ENCODE results near the gene CLECL1.
"Not testable (repeated sequence)": the region's sequence is repeated elsewhere in the genome, so short reads cannot be mapped to it uniquely, and the experiment has no call there.

CLECL1 gene

GRCh38 chr12:9718968-9719367 lies 13.9 kb downstream of the CLECL1 start:
- no peak for DNase-seq

- no peak for DNase-seq
Measured at GRCh38 chr12:9717070-9717925, 15.6 kb downstream of the CLECL1 start.

- not testable (repeated sequence) for DNase-seq
Measured at GRCh38 chr12:9713032-9713558, 19.8 kb downstream of the CLECL1 start.

DNA sequence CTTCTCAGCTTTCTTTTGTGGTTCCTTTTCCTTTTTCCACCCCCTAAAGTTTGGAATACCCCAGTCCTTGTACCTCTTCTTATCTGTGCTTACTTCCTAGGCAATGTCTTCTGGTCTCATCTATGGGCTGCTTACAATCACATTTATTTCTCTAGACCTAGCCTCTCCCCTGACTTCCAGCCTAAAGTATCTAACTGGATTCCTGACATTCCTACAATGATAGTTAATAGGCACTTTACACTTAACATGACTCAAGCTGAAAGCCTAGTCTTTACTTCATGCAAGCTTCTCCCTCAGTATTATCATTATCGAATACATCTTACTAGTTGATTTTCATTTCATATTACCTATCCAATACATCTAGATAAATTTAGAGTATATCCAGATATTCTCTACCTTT lies 21.2 kb downstream of the CLECL1 start:
- DNase-seq, result no peak

DNA sequence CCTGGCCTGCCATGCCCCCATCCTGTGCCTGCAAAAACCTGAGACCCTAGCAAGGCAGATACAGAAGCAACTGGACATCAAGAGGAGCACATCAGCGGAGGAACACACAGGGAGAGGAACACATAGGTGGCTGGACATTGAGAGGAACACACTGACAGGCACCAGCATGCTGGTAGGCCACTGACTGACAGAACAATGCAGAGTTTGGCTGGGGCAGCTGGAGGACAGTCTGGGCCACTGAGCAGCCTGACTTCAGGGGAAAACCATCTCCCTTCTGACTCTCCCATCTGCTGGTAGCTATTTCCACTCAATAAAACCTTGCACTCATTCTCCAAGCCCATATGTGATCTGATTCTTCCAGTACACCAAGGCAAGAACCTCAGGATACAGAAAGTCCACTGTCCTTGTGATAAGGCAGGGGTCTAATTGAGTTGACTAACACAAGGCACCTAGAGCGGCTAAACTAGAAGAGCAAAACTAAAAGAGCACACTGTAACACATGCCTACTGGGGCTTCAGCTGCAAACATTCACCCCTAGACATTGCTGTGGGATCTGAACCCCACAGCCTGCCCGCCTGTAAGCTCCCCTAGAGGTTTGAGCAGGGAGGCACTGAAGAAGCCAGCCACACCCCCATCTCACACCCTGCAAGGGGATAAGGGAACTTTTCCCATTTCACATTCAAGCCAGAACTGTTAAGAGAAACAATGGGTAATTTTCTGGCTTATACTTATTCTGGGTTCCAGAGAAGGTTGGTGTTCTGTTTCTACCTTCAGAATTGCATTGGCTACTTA lies 22.1 kb downstream of the CLECL1 start:
- DNase-seq, result no peak

DNA sequence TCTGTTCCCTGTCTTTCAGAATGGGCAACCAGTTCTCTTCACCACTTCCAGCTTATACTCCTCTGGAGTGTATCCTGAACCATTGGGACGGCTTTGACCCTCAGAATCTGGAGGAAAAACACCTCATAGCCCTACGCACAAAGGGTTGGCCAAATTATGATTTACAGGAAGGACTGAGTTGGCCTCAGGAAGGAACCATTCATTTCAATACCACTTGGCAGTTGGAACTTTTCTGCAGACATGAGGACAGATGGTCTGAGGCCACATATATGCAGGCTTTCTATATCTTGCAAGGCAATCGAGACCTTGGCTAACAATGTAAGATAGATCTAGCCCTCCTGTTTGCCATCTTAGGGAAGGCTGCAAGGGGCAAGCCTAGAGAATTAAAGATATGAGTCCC lies 24.0 kb downstream of the CLECL1 start:
- DNase-seq, result no peak

DNA sequence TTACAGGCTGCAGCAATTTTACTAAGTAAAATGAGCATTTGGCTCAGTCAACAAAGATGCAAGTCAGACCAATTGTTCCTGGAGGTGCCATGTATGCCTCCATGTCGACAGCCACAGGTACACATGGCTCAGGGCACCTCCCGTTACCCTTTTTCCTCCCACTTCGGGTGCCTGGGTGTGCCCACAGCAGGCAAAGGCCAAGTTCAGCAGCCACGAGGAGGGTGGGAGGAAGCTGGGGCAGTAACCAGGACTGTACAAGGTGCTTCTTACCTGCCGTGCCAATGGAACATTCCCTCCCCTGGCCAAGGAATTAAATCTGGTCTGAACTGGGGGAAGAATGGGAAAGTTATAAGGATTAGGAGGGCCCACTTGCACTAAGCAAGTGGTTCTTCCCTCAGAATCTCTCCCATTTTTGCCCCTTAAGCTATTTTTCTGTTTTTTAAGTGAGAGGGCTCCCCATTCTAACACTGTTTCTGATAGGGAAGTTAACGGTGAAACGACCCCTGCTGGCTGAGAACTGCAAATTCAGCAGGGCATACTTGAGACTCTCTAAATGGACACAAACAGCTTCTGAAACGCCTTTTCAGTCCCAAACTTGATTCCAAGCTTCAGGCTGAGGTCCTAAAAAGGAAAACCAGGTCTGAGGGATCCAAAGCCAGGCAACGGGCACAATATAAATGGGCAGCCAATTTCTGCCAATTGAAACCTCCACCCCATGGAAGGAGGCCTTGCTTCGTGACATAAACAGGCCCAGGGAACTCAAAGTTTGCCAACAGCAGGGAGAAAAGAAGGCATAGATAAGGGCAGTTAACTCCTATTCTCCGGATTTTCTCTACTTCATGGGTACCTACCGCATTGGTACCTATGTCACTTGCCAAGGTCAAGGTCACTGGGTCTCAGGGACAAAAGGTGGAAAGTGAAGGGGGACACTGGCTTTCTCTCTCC lies 24.8 kb downstream of the CLECL1 start:
- DNase-seq, result peak; percentile 55

DNA sequence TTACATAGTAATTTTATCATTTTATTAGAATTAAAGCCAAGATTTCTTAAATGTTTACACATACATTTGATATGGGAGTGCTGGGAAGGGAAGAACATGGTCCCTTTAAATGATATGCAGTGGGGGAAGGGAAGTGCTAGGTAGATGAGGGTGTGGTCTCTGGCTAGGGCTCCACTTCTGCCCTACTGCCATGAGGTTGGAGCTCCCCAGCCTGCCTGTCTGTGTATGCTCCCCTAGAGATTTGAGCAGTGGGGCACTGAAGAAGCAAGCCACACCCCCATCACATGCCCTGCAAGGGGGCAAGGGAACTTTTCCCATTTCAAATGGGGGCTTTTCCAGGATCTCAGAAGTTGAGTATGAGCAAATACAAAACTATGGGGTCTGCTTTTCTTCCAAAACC lies 25.5 kb downstream of the CLECL1 start:
- no peak for DNase-seq

DNA sequence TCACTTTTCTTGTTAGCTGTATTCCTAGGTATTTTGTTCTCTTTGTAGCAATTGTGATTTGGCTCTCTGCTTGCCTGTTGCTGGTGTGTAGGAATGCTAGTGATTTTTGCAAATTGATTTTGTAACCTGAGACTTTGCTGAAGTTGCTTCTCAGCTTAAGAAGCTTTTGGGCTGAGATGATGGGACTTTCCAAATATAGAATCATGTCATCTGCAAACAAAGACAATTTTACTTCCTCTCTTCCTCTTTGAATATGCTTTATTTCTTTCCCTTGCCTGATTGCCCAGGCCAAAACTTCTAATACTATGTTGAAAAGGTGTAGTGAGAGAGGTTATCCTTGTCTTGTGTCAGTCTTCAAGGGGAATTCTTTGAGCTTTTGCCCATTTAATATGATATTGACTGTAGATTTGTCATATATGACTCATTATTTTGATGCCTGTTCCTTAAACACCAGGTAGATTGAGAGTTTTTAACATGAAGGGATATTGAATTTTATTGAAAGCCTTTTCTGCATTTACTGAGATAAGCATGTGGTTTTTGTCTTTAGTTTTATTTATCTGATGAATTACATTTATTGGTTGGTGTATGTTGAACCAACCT lies 26.7 kb downstream of the CLECL1 start:
- DNase-seq, result peak; percentile 60

- DNase-seq, result not testable (repeated sequence)
Measured at GRCh38 chr12:9704561-9704960, 28.3 kb downstream of the CLECL1 start.

- DNase-seq, result no peak
Measured at GRCh38 chr12:9702255-9702654, 30.6 kb downstream of the CLECL1 start.

DNA sequence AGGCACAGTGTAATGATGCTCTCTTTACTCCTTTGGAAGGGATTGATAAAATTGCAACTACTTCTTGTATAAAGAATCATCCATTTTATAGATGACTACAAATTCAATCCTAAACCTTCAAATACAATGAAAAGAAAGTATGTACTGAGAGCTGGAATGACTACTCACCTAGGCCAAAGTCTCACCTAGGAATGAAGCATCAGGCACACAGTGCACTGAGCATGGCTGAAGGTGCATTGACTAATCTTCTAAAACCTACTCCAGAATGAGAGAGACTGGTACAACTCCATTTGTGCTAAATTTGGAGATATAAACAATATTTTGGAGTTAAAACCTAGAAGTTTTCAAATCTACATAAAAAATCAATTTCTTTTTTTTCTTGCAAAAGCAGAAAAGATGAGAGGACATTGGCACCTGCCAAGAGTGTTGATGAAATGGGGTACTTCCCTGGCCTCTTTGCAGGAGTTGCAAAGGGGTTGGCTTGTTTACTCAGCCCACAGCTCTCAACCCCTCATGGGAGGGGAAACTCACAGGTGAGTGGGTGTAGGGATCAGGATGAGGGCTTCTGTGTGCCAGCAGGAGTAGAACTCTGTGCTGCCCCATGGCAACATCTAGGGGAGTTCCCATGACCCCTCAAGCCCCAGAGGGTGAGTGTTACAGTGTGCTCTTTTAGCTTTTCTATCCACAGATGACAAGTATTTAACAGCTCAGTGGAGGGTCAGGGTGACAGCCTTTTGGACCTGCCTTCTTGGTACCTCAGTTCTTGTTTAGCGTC lies 31.3 kb downstream of the CLECL1 start:
- DNase-seq, result no peak

GRCh38 chr12:9700606-9700956 lies 32.3 kb downstream of the CLECL1 start:
- no peak for DNase-seq

DNA sequence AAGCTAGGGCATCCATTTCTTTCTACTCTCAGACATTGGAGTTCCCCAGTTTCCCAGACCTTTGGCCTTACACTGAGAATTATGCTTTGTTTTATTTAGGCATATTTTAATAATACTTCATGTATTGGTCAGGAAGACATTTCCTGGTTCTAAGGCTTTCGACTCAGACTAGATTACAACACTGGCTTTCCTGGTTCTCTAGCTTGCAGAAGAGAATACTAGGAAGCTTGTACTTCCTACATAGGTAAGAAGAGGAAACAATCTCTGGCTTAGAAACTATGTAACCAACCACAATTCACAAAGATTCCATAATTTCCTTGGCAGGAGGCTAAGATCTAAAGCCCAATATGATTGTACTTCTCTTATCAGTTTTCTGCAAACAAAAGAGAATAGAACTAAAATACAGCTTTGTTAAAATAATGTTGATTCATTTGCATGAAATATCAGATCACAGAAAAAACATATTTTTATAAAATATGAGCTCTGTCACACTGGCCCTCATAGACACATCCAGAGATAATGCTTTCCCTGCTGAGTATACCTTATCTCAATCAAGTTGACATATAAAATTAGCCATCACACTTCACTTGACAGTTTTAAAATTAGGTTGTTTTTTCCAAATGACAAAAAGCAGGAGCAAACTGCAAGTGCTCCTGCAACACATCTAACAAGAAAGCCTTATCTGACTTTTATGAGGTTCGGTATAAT lies 32.8 kb downstream of the CLECL1 start:
- peak; percentile 42 for DNase-seq

- no peak for DNase-seq
Measured at GRCh38 chr12:9699269-9699897, 33.5 kb downstream of the CLECL1 start.

DNA sequence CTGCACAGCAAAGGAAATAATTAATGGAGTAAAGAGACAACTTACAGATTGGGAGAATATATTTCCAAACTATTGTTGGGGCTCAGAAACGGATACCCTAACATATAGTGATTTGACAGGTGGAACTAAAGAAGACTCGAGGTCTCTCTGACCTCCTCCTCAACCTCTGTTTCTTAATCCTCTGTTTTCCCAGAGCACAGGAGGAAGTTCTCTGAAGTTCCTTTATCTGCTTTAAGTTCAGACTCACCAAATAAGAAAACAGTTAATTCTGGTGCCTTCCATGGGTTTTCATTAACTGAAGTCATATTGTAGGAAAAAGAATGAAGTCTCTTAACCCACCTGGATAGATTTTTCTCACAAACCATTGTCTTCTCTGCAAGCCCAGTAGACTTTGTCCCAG lies 34.2 kb downstream of the CLECL1 start:
- peak; percentile 47 for DNase-seq

GRCh38 chr12:9697619-9698018 lies 35.3 kb downstream of the CLECL1 start:
- DNase-seq, result no peak

DNA sequence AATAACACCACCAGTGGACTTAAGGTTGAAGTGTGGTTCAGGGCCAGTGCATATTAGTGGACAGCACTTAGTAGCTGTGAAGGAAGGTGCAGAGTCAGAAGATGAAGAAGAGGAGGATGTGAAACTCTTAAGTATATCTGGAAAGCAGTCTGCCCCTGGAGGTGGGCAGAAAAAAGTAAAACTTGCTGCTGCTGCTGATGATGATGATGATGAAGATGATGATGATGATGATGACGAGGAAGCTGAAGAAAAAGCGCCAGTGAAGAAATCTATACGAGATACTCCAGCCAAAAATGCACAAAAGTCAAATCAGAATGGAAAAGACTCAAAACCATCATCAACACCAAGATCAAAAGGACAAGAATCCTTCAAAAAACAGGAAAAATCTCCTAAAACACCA lies 37.2 kb downstream of the CLECL1 start:
- not testable (repeated sequence) for DNase-seq

DNA sequence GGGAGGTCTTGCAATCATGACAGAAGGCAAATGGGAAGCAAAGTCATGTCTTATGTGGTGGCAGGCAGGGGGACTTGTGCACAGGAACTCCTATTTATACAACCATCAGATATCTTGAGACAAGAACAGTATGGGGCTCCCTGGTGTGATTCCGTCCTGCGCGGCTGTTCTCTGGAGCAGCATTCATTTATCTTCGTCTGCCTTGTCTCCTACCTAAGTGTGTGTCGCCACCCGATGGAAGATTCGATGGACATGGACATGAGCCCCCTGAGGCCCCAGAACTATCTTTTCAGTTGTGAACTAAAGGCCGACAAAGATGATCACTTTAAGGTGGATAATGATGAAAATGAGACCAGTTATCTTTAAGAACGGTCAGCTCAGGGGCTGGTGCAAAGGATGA lies 37.7 kb downstream of the CLECL1 start:
- not testable (repeated sequence) for DNase-seq

GRCh38 chr12:9694241-9694640 lies 38.7 kb downstream of the CLECL1 start:
- peak; percentile 76 for DNase-seq

All from inflammatory macrophage treated with lipopolysaccharide for 4 hours (primary cell).